Jurkat, Clone E6-1 (cell line): Measurements from ENCODE around the gene DCDC2. TPM values are rescaled to one million over a fixed set of nuclear protein-coding genes. Genes with fewer than 3 reads are reported as not detected.
"Not testable (repeated sequence)": the region's sequence is repeated elsewhere in the genome, so short reads cannot be mapped to it uniquely, and the experiment has no call there.

Experiments used
- DNase-seq: peaks from one replicate; pipeline ENCODE4 v3.0.0-alpha.2; 2011; ENCODE audit warnings: low read depth, low spot score
- H3K4me3 ChIP-seq: 2 replicates; pipeline ENCODE4 v1.5.1; 2011; ENCODE audit warnings: mild to moderate bottlenecking, low read length, control low read depth, moderate library complexity
- polyA plus RNA-seq: library from polyadenylated mRNA; unstranded; fragments of >200 nt; gene quantifications from one replicate; pipeline ENCODE4 v1.2.1, GENCODE V29; 2012; ENCODE audit warnings: missing spikeins; ENCODE audit not compliant: insufficient read length, insufficient read depth

Gene DCDC2
- not detected for polyA plus RNA-seq

GRCh38 chr6:24357336-24358218, at the start of gene DCDC2:
TSS of gene DCDC2 (minus strand) at chr6:24358059. CDS start at chr6:24357750, 309 bp downstream.
- no peak for DNase-seq
- H3K4me3 ChIP-seq, result no peak within 1 kb of the TSS

DNA sequence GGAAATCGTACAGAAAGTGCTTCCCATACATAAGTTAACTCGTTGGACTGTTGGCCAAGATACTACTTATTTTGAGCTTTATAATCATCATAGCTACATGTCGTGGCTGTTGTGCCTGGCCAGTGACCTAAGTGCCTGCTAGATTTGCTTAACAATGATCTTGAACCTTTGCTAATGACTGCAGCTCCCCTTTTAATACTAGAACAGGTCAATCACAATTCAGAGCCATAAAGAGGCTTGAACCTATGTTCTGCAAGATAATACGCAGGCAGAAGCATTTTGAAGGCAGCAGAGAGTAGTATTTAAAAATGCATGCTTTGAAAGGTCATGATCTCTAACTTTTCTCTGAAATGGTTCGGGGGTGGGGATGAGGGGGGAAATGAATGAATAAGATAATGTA, 47.4 kb upstream of the DCDC2 start:
- H3K4me3 ChIP-seq, result no peak overlapping the region
- DNase-seq, result no peak

GRCh38 chr6:24403501-24403824, 45.6 kb upstream of the DCDC2 start:
- peak; percentile 12 for DNase-seq
- peak overlapping the region; percentile 91 for H3K4me3 ChIP-seq

DNA sequence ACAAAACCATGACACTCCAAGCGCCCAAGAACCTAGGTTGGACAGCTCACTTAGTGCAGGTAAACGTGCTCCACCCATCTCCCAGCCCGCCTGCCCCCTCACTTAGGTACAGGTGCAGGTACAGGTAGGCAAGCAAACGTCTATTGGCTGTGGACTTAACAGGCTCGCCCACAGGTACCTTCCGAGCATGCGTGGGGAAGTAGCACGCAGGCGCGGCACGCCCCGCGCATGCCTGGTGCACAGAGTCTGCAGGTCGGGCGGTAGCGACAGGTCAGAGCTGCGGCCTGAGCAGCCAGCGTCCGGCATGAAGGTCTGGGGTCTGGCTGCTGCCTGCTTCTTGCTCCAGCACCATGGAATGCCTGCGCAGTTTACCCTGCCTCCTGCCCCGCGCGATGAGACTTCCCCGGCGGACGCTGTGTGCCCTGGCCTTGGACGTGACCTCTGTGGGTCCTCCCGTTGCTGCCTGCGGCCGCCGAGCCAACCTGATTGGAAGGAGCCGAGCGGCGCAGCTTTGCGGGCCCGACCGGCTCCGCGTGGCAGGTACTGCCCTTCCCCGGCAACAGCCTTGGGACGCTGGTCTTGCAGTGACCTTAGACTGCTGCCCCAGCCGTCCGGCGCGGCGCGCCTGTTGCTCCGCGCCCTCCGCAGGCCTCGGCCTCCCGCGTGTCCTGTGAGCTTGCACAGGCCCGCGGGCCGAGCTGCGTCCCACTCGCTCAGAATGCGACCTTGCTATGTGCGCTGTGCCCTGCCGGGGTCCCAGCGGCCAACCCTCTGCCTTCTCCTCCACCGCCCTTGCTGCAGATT, 45.0 kb upstream of the DCDC2 start, which contains the start of gene MRS2:
Gene MRS2 (plus strand): TSS at position 240 of the 804 bp plus-strand sequence. CDS start 111 bp downstream, at position 351.
- peak within 1 kb of the TSS; percentile 91 for H3K4me3 ChIP-seq
- peak; percentile 68 for DNase-seq

GRCh38 chr6:24401458-24401857, 43.6 kb upstream of the DCDC2 start:
- no peak for DNase-seq
- H3K4me3 ChIP-seq, result no peak overlapping the region

- DNase-seq, H3K4me3 ChIP-seq: not testable (repeated sequence)
These were observed 42.5 kb upstream of the DCDC2 start for GRCh38 chr6:24400045-24401039.

GRCh38 chr6:24397631-24398030, 39.8 kb upstream of the DCDC2 start:
- H3K4me3 ChIP-seq, result no peak overlapping the region
- no peak for DNase-seq

DNA sequence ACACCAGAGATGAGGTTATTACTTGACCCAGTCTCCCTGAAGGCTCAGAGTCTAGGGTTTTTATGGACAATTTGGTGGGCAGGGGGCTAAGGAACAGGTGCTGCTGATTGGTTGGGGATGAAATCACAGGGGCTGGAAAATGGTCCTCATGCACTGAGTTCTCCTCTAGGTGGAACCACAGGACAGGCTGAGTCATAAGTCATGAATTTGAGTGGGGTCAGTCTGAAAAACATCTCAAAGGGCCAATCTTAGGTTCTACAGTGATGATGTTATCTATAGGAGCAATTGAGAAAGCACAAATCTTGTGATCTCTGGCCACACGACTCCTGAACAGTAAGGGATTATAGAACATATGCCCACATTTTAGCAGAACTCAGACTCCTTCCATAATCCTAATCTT, 39.0 kb upstream of the DCDC2 start:
- no peak for DNase-seq
- H3K4me3 ChIP-seq, result no peak overlapping the region

DNA sequence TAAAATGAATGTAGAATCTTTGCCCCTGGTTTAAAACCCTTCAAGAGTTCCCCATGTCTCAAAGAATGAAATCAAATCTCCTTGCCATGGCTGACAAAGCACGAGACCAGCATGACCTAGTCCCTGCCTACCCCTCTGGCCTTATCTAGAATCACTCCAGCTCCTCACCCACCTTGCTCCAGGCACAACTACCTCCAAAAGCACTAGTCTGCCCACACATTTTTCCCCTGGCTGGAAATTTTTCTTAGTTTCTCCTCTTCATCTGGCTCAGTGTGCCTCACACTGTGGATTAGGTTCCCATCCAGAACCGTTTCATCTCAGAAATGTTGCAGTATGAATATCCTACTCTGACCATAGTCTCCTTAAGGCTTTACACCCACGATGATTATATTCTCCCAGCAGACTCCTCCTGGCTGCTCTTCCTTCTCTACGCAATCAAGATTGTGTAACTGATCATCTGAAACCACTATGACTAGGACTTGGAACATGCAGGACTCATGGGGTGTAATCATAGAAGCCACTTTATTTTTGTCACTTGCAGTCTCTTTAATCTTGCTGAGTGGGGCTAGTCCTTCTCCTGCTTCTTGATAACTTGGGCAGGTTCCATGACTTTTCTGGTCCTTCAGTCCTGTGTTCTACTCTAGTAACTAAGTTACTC, 37.0 kb upstream of the DCDC2 start:
- no peak for DNase-seq
- H3K4me3 ChIP-seq, result no peak overlapping the region

DNA sequence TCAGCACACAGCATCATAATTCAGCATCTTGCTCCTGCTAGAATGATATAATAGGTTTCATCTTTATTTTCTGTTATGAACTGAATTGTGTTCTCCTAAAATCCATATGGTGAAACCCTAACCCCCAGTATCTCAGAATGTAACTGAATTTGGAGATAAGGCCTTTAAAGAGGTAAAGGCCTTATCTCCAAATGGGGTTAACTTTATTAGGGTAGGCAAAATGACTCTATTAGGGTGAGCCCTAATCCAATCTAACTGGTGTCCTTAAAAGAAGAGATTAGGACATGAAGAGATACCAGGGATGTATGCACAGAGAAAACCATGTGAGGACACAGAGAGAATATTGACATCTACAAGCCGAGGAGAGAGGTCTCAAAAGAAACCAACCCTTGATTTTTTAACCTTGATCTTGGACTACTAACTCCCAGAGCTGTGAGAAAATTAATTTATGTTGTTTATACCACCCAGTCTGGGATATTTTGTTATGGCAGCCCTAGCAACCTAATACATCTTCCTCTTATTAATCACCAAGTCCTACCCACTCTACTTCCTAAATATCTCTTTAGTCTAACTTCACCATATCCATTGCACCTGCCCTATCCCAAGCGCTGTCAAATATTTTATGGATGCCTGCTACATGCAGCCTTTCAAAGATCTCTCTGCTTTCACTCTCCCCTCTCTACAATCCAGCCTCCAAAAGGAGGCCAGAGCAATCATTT, 36.4 kb upstream of the DCDC2 start:
- no peak for DNase-seq
- H3K4me3 ChIP-seq, result no peak overlapping the region

- H3K4me3 ChIP-seq, result no peak overlapping the region
- DNase-seq, result peak; percentile 20
These were observed 34.0 kb upstream of the DCDC2 start for GRCh38 chr6:24391756-24392405.

DNA sequence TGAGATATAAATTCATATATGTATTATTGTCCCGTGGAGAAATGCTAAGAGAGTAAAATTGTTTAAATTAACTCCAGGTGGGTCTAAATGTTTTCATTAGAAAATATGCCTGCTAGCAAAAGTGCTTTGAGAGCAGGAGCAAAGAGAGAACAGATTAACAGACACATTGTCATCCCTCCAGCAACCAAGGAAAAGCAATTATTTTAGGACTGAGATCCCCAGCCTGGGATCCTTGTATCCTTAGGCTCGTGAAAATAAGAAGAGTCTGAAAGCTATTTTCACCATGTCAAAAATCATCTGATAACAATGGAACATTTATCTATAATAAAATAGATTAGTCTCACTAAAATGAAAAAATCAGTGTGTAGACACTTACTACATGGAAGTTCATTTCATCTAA, 33.3 kb upstream of the DCDC2 start:
- DNase-seq, result no peak
- H3K4me3 ChIP-seq, result no peak overlapping the region

GRCh38 chr6:24387818-24388217, 30.0 kb upstream of the DCDC2 start:
- no peak for DNase-seq
- no peak overlapping the region for H3K4me3 ChIP-seq

DNA sequence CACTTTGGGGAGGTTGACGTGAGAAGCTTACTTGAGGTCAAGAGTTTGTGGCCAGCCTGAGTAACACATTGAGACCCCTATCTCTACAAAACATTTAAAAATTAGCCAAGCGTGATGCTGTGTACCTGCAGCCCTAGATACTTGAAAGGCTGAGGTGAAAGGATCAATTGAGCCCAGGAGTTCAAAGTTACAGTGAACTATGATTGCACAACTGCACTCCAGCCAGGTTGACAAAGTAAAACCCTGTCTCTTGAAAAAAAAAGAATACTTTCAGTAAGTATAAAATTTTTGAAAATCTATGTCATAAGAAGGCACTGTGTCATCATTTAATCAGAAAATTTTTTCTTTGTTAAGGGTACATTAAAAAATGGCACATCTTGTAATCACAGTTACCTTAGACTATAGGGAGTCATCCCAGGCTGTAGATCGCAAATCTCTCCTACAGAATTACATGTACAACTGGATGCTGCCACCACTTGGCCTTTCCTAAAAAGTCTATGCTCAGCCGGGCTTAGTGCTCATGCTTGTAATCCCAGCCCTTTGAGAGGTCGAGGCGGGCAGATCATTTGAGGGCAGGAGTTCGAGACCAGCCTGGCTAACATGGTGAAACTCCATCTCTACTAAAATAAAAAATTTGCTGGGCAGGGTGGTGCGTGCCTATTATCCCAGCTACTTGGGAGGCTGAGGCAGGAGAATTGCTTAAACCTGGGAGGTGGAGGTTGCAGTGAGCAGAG, 27.8 kb upstream of the DCDC2 start:
- DNase-seq, result no peak
- H3K4me3 ChIP-seq, result no peak overlapping the region

DNA sequence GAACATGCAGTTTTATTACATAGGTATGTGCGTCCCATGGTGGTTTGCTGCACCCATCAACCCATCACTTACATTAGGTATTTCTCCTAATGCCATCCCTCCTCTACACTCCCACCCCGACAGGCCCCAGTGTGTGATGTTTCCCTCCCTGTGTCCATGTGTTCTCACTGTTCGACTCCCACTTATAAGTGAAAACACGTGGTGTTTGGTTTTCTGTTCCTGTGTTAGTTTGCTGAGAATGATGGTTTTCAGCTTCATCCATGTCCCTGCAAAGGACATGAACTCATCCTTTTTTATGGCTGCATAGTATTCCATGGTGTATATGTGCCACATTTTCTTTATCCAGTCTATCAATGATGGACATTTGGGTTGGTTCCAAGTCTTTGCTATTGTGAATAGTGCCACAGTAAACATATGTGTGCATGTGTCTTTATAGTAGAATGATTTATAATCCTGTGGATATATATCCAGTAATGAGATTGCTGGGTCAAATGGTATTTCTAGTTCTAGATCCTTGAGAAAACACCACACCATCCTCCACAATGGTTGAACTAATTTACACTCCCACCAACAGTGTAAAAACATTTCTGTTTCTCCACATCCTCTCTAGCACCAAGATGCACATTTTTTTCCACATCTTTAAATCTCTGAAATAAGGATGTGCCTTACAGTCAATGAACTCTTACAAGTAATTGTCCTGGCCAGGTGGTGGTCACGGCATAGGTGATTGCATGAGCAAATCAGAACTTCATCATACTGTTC, 26.7 kb upstream of the DCDC2 start:
- not testable (repeated sequence) for DNase-seq, H3K4me3 ChIP-seq

GRCh38 chr6:24382891-24383494, 25.1 kb upstream of the DCDC2 start:
- not testable (repeated sequence) for DNase-seq, H3K4me3 ChIP-seq
